H1 (cell line): ENCODE measurements around the gene SPATA13. TPM values are rescaled to one million over a fixed set of nuclear protein-coding genes. Genes with fewer than 3 reads are reported as not detected.

Experiments used
- microRNA counts: library from miRNA; unstranded; fragments of <30 nt; microRNA quantifications from one replicate; lab custom pipeline; 2015
- microRNA-seq, 2 experiments: library from miRNA; unstranded; fragments of <30 nt; microRNA quantifications; one replicate each; pipeline versions ENCODE4 to v1.2.0, GENCODE V29; 2016 to 2020; ENCODE audit warnings: borderline microRNAs expressed in 2 of 2, borderline number of aligned reads in 2 of 2, borderline replicate concordance in 1 of 2
- polyA plus RNA-seq, 7 experiments: library from polyadenylated mRNA; depleted of rRNA in 3 of 7; stranded (reverse) in 5 of 7; unstranded in 2 of 7; fragments of >200 nt in 5 of 7; fragments of 200-250 nt in 2 of 7; gene quantifications; 1 replicate in 5 of 7; 2 replicates in 1 of 7; 4 replicates in 1 of 7; pipeline versions ENCODE4 v1.2.1 to v1.2.3, GENCODE V29; 2011 to 2013; ENCODE audit warnings: missing spikeins in 2 of 7, mixed read lengths in 2 of 7
- small RNA-seq: library from polyadenylated mRNA; stranded (forward); fragments of <200 nt; extraction: miRNeasy Mini kit (QIAGEN cat#:217004); gene quantifications from one replicate; pipeline ENCODE3, GENCODE V24; 2013; ENCODE audit not compliant: insufficient read depth
- total RNA-seq: library from RNA; stranded (reverse); fragmentation: NEBNext Ultra II Directional; extraction: Animal tissue kit (Norgen Biotek cat#: 25700); gene quantifications from 2 replicates; pipeline ENCODE4 v1.2.1, GENCODE V29; 2021

Gene SPATA13
- total and polyA plus RNA-seq, 2 of the 8 experiments (the other 6 are each of a cell fraction or from before 2014, with no cell fraction given): 12.6 to 30.9 TPM

MicroRNA genes within 50 kb of the gene (microRNA counts, 767-probe panel; counts per million panel counts)
- microRNA hsa-miR-2276 (lab: Ali Mortazavi, UCI): 879 counts per million, percentile 95 among the panel's probes with 10 or more counts

Small RNA genes lying within 50 kb of the gene (microRNA-seq; reads per million reads assigned to microRNA genes)
- gene MIR2276: 0.23 to 1.4 reads per million in 2 experiments

Small RNA genes lying within 50 kb of the gene (small RNA-seq; reads per million reads assigned to genes)
- 4.1 reads per million, percentile 53 among the genes with 10 or more reads in this experiment for gene MIR2276

Other genes with a start within 250 kb of the SPATA13 start
- gene C1QTNF9, start 148.9 kb downstream of the SPATA13 start, total RNA-seq: not detected in 2 replicates
- not detected in 2 replicates for gene C1QTNF9, start 148.9 kb downstream of the SPATA13 start, polyA plus RNA-seq (2011; rRNA removed)